GM08714 (cell line): ENCODE measurements around the gene MEF2D.

Experiments
- H3K4me3 ChIP-seq: fragments of 200-500 bp; sonication (Bioruptor generic); 2 replicates; pipeline ENCODE4 v1.5.1; 2014; ENCODE audit warnings: mild to moderate bottlenecking, low read length, inconsistent platforms
- ZNF274 ChIP-seq: IDR thresholded peaks from 2 replicates; pipeline ENCODE4 v1.6.1; 2012; ENCODE audit warnings: mild to moderate bottlenecking, low read depth, low read length

MEF2D gene

GRCh38 chr1:156480016-156480370 is 20.6 kb downstream of the MEF2D start:
- TF ChIP-seq ZNF274: no peak
- no peak overlapping the region for H3K4me3 ChIP-seq

- H3K4me3 ChIP-seq: no peak overlapping the region
Observed at GRCh38 chr1:156479093-156480015, 21.2 kb downstream of the MEF2D start.

GRCh38 chr1:156478250-156478627 is 22.3 kb downstream of the MEF2D start:
- H3K4me3 ChIP-seq: no peak overlapping the region
- no peak for TF ChIP-seq ZNF274

More at GRCh38 chr1:156479093-156480015, 21.2 kb downstream of the MEF2D start:
- no peak for TF ChIP-seq ZNF274

GRCh38 chr1:156477526-156478249 is 22.9 kb downstream of the MEF2D start:
- H3K4me3 ChIP-seq: no peak overlapping the region
- TF ChIP-seq ZNF274: no peak

GRCh38 chr1:156476501-156477298 is 23.9 kb downstream of the MEF2D start:
- H3K4me3 ChIP-seq: no peak overlapping the region
- no peak for TF ChIP-seq ZNF274

- no peak for TF ChIP-seq ZNF274
- no peak overlapping the region for H3K4me3 ChIP-seq
Observed at GRCh38 chr1:156475568-156476500, 24.7 kb downstream of the MEF2D start.

GRCh38 chr1:156474966-156475365 is 25.6 kb downstream of the MEF2D start:
- TF ChIP-seq ZNF274: no peak
- no peak overlapping the region for H3K4me3 ChIP-seq

- no peak for TF ChIP-seq ZNF274
Observed at GRCh38 chr1:156471496-156472490, 28.8 kb downstream of the MEF2D start.

GRCh38 chr1:156470473-156470872 is 30.1 kb downstream of the MEF2D start:
- H3K4me3 ChIP-seq: no peak overlapping the region
- no peak for TF ChIP-seq ZNF274

More at GRCh38 chr1:156471496-156472490, 28.8 kb downstream of the MEF2D start:
- H3K4me3 ChIP-seq: no peak overlapping the region

GRCh38 chr1:156468693-156469345 is 31.8 kb downstream of the MEF2D start:
- TF ChIP-seq ZNF274: no peak
- no peak overlapping the region for H3K4me3 ChIP-seq

GRCh38 chr1:156467906-156468305 is 32.7 kb downstream of the MEF2D start:
- no peak for TF ChIP-seq ZNF274
- no peak overlapping the region for H3K4me3 ChIP-seq

GRCh38 chr1:156467385-156467784 is 33.2 kb downstream of the MEF2D start:
- no peak overlapping the region for H3K4me3 ChIP-seq
- no peak for TF ChIP-seq ZNF274
